Activated CD4-positive, alpha-beta T cell treated with anti-CD3 and anti-CD28 coated beads for 24 hours (primary cell): Measurements from ENCODE around the gene CUEDC2.
A peak's percentile ranks its signal among the peaks of the same experiment; 100 is the strongest.

Source experiments
- DNase-seq, 2 donors: peaks; one replicate each; pipeline ENCODE4 v3.0.0-alpha.2; 2020; ENCODE audit warnings: low read depth in 2 of 2

The CUEDC2 gene

GRCh38 chr10:102424916-102425315 is 7.5 kb downstream of the CUEDC2 start:
- no peak for DNase-seq

- no peak for DNase-seq
Measured at GRCh38 chr10:102424145-102424544, 8.2 kb downstream of the CUEDC2 start.

- no peak for DNase-seq
Measured at GRCh38 chr10:102423372-102423968, 8.9 kb downstream of the CUEDC2 start.

GRCh38 chr10:102422545-102423129 is 9.7 kb downstream of the CUEDC2 start:
- peak in 1 of 2 donors; percentile 58 for DNase-seq

- DNase-seq = no peak
Measured at GRCh38 chr10:102421757-102422512, 10.4 kb downstream of the CUEDC2 start.

GRCh38 chr10:102421507-102421756 is 10.9 kb downstream of the CUEDC2 start:
- no peak for DNase-seq

- peak; percentile 94 to 96 for DNase-seq
Measured at GRCh38 chr10:102420714-102421506, 11.5 kb downstream of the CUEDC2 start, which contains the start of gene FBXL15. Gene FBXL15, plus strand, starts transcription at chr10:102420836. Its CDS starts 294 bp downstream, at chr10:102421130.

- no peak for DNase-seq
Measured at GRCh38 chr10:102420181-102420713, 12.1 kb downstream of the CUEDC2 start.

GRCh38 chr10:102419269-102420180 is 12.8 kb downstream of the CUEDC2 start:
- DNase-seq = peak in 1 of 2 donors; percentile 58

- no peak for DNase-seq
Measured at GRCh38 chr10:102418622-102419268, 13.6 kb downstream of the CUEDC2 start, which contains the start of gene PSD. Gene PSD, minus strand, starts transcription at chr10:102418785. Its CDS starts 1,747 bp downstream, at chr10:102417038.

GRCh38 chr10:102416695-102417094 is 15.7 kb downstream of the CUEDC2 start:
- DNase-seq = no peak

GRCh38 chr10:102416283-102416682 is 16.1 kb downstream of the CUEDC2 start:
- no peak for DNase-seq

- DNase-seq = no peak
Measured at GRCh38 chr10:102414749-102415148, 17.6 kb downstream of the CUEDC2 start.

- DNase-seq = no peak
Measured at GRCh38 chr10:102413806-102414561, 18.4 kb downstream of the CUEDC2 start.

GRCh38 chr10:102413053-102413705 is 19.2 kb downstream of the CUEDC2 start:
- no peak for DNase-seq

- no peak for DNase-seq
Measured at GRCh38 chr10:102412293-102412692, 20.1 kb downstream of the CUEDC2 start.

GRCh38 chr10:102411341-102412255 is 20.8 kb downstream of the CUEDC2 start:
- DNase-seq = no peak
